T-helper 9 cell (primary cell): ENCODE results near the gene DUOXA1.
"Not testable (repeated sequence)": the region's sequence is repeated elsewhere in the genome, so short reads cannot be mapped to it uniquely, and the experiment has no call there.

Experiments used
- DNase-seq: peaks from one replicate; pipeline ENCODE4 v3.0.0-alpha.2; 2020

The DUOXA1 gene

GRCh38 chr15:45112143-45112590 lies 17.5 kb downstream of the DUOXA1 start:
- DNase-seq = no peak

GRCh38 chr15:45111390-45112142 lies 18.1 kb downstream of the DUOXA1 start:
- no peak for DNase-seq

- no peak for DNase-seq
These were observed 19.3 kb downstream of the DUOXA1 start for GRCh38 chr15:45110256-45110820.

GRCh38 chr15:45107941-45108630 lies 21.6 kb downstream of the DUOXA1 start:
- no peak for DNase-seq

GRCh38 chr15:45106002-45106790 lies 23.5 kb downstream of the DUOXA1 start:
- no peak for DNase-seq

GRCh38 chr15:45105586-45105985 lies 24.1 kb downstream of the DUOXA1 start:
- DNase-seq = no peak

- DNase-seq = not testable (repeated sequence)
These were observed 25.5 kb downstream of the DUOXA1 start for GRCh38 chr15:45104170-45104569.

GRCh38 chr15:45102226-45102625 lies 27.5 kb downstream of the DUOXA1 start:
- no peak for DNase-seq

GRCh38 chr15:45101749-45102148 lies 27.9 kb downstream of the DUOXA1 start:
- no peak for DNase-seq

GRCh38 chr15:45100884-45101625 lies 28.6 kb downstream of the DUOXA1 start:
- no peak for DNase-seq

GRCh38 chr15:45099549-45100165 lies 30.0 kb downstream of the DUOXA1 start:
- DNase-seq = no peak

GRCh38 chr15:45097466-45097865 lies 32.2 kb downstream of the DUOXA1 start:
- DNase-seq = no peak

- DNase-seq = no peak
These were observed 34.0 kb downstream of the DUOXA1 start for GRCh38 chr15:45095661-45096060.

- DNase-seq = no peak
These were observed 35.3 kb downstream of the DUOXA1 start for GRCh38 chr15:45094358-45094730.

- no peak for DNase-seq
These were observed 35.9 kb downstream of the DUOXA1 start for GRCh38 chr15:45093622-45094357.

GRCh38 chr15:45093013-45093412 lies 36.7 kb downstream of the DUOXA1 start:
- DNase-seq = no peak

- DNase-seq = no peak
These were observed 38.1 kb downstream of the DUOXA1 start for GRCh38 chr15:45091576-45091975.

GRCh38 chr15:45091161-45091560 lies 38.5 kb downstream of the DUOXA1 start:
- DNase-seq = no peak

- no peak for DNase-seq
These were observed 39.8 kb downstream of the DUOXA1 start for GRCh38 chr15:45089712-45090373.
